H1 (cell line): ENCODE measurements around the gene PTMA. TPM values are rescaled to one million over a fixed set of nuclear protein-coding genes. Genes with fewer than 3 reads are reported as not detected.

Source experiments
- CTCF ChIA-PET: fragments of 300-600 bp; sonication (Branson Sonifier 250); formaldehyde crosslinking; loops from one replicate; lab custom pipeline; 2021; ENCODE audit not compliant: partially characterized antibody; lab: Charles Lee
- POLR2A ChIA-PET: fragments of 300-600 bp; sonication (Branson Sonifier 250); formaldehyde crosslinking; loops from one replicate; lab custom pipeline; 2021; ENCODE audit warnings: inconsistent platforms; ENCODE audit not compliant: partially characterized antibody; lab: Charles Lee
- DNase-seq, 2 experiments: peaks; one replicate each; pipeline versions ENCODE4 v3.0.0 to v3.0.0-alpha.2; 2010 to 2022; ENCODE audit warnings: low spot score in 2 of 2, low read depth in 1 of 2, mixed read lengths in 1 of 2
- FAIRE-seq: peaks from 2 replicates; lab custom pipeline; 2011; peaks lifted over from hg19 to GRCh38; lab: Jason Lieb, UNC
- H2AFZ ChIP-seq: 2 replicates; pipeline ENCODE4 v1.8.1; 2012; ENCODE audit warnings: low read length, inconsistent platforms
- H2AK5ac ChIP-seq: 2 replicates; pipeline ENCODE4 v1.6.1; 2013; ENCODE audit warnings: low read depth, low read length
- H2BK120ac ChIP-seq: replicated peaks from 2 replicates; pipeline ENCODE3; 2013; ENCODE audit warnings: low read depth, low read length, inconsistent platforms
- H2BK12ac ChIP-seq: 2 replicates; pipeline ENCODE4 v1.6.1; 2013; ENCODE audit warnings: low read depth, low read length
- H2BK15ac ChIP-seq: 2 replicates; pipeline ENCODE4 v1.6.1; 2013; ENCODE audit warnings: low read length
- H2BK20ac ChIP-seq: 2 replicates; pipeline ENCODE4 v1.6.1; 2013; ENCODE audit warnings: low read length
- H2BK5ac ChIP-seq: 2 replicates; pipeline ENCODE4 v1.6.1; 2013; ENCODE audit warnings: low read depth, low read length
- H3K14ac ChIP-seq: 2 replicates; pipeline ENCODE4 v1.6.1; 2013; ENCODE audit warnings: inconsistent platforms; ENCODE audit not compliant: insufficient read length
- H3K18ac ChIP-seq: 2 replicates; pipeline ENCODE4 v1.6.1; 2013; ENCODE audit warnings: low read length; ENCODE audit errors: extremely low read depth
- H3K23ac ChIP-seq: 2 replicates; pipeline ENCODE4 v1.6.1; 2013; ENCODE audit warnings: inconsistent platforms; ENCODE audit not compliant: insufficient read length
- H3K23me2 ChIP-seq: 2 replicates; pipeline ENCODE4 v1.6.1; 2013; ENCODE audit warnings: low read depth, low read length
- H3K27ac ChIP-seq: 2 replicates; pipeline ENCODE4 v1.6.1; 2011; ENCODE audit warnings: low read depth, low read length, inconsistent platforms
- H3K27me3 ChIP-seq, 4 experiments: replicated peaks in 1 of 4; 1 replicate in 1 of 4; 2 replicates in 3 of 4; pipeline versions ENCODE4 v1.6.1 to v1.8.1; 2011 to 2013; ENCODE audit warnings: low read length in 3 of 4, mild to moderate bottlenecking in 3 of 4, inconsistent platforms in 2 of 4, mixed read lengths in 2 of 4, moderate library complexity in 1 of 4; ENCODE audit not compliant: control insufficient read depth in 3 of 4, insufficient read depth in 3 of 4; ENCODE audit errors: extremely low read depth in 1 of 4
- H3K36me3 ChIP-seq, 4 experiments: 2 replicates each; pipeline versions ENCODE4 v1.6.1 to v1.8.1; 2011 to 2013; ENCODE audit warnings: mild to moderate bottlenecking in 4 of 4, low read length in 3 of 4, moderate library complexity in 2 of 4, control low read depth in 1 of 4, inconsistent platforms in 1 of 4; ENCODE audit not compliant: insufficient read depth in 4 of 4, control insufficient read depth in 2 of 4
- H3K4ac ChIP-seq: replicated peaks from 2 replicates; pipeline ENCODE3; 2013; ENCODE audit warnings: low read length, low read depth, mixed read lengths, inconsistent platforms; ENCODE audit not compliant: insufficient read length
- H3K4me1 ChIP-seq, 4 experiments: replicated peaks in 1 of 4; 1 replicate in 1 of 4; 2 replicates in 3 of 4; pipeline versions ENCODE4 v1.6.1 to v1.8.1; 2011 to 2013; ENCODE audit warnings: low read length in 3 of 4, inconsistent platforms in 2 of 4, mixed read lengths in 1 of 4; ENCODE audit not compliant: insufficient read depth in 4 of 4, control insufficient read depth in 3 of 4
- H3K4me2 ChIP-seq, 2 experiments: 2 replicates each; pipeline versions ENCODE4 v1.6.1 to v1.8.1; 2011 to 2013; ENCODE audit warnings: low read depth in 2 of 2, low read length in 2 of 2, control low read depth in 1 of 2, inconsistent platforms in 1 of 2, mild to moderate bottlenecking in 1 of 2; ENCODE audit not compliant: insufficient read depth in 1 of 2
- H3K4me3 ChIP-seq, 4 experiments: fragments of 200-600, 300-600 bp in 1 of 4; sonication (generic), shearing (Covaris generic), sonication (Bioruptor Twin) in 1 of 4; 2 replicates each; pipeline versions ENCODE4 v1.5.1 to v1.8.1; 2011 to 2016; ENCODE audit warnings: low read length in 4 of 4, low read depth in 3 of 4, control low read depth in 2 of 4, inconsistent platforms in 2 of 4, mild to moderate bottlenecking in 2 of 4, mixed read lengths in 1 of 4, moderate library complexity in 1 of 4; ENCODE audit not compliant: insufficient read depth in 2 of 4; ENCODE audit errors: extremely low read depth in 1 of 4
- H3K56ac ChIP-seq: replicated peaks from 2 replicates; pipeline ENCODE3; 2013; ENCODE audit warnings: low read depth, mild to moderate bottlenecking, mixed read lengths, low read length, inconsistent platforms; ENCODE audit not compliant: insufficient read length
- H3K79me1 ChIP-seq: 2 replicates; pipeline ENCODE4 v1.6.1; 2013; ENCODE audit warnings: low read depth, low read length, control low read depth
- H3K79me2 ChIP-seq, 2 experiments: 2 replicates each; pipeline versions ENCODE4 v1.6.1 to v1.8.1; 2012 to 2013; ENCODE audit warnings: low read length in 2 of 2, mild to moderate bottlenecking in 2 of 2, inconsistent platforms in 1 of 2; ENCODE audit not compliant: insufficient read depth in 2 of 2, control insufficient read depth in 1 of 2
- H3K9ac ChIP-seq, 4 experiments: replicated peaks in 1 of 4; 1 replicate in 1 of 4; 2 replicates in 3 of 4; pipeline versions ENCODE4 v1.6.1 to v1.8.1; 2011 to 2013; ENCODE audit warnings: low read depth in 3 of 4, low read length in 3 of 4, control low read depth in 2 of 4, mild to moderate bottlenecking in 2 of 4, moderate library complexity in 2 of 4, inconsistent platforms in 1 of 4; ENCODE audit errors: extremely low read depth in 1 of 4
- H3K9me3 ChIP-seq, 2 experiments: 2 replicates each; pipeline versions ENCODE4 v1.6.1 to v1.8.1; 2012 to 2013; ENCODE audit warnings: mild to moderate bottlenecking in 2 of 2, moderate library complexity in 2 of 2, control low read depth in 1 of 2, inconsistent platforms in 1 of 2, low read depth in 1 of 2, low read length in 1 of 2, mixed read lengths in 1 of 2; ENCODE audit not compliant: insufficient read depth in 2 of 2
- H4K20me1 ChIP-seq, 2 experiments: replicated peaks in 1 of 2; 2 replicates each; pipeline versions ENCODE3 to v1.8.1; 2011 to 2013; ENCODE audit warnings: inconsistent platforms in 2 of 2, low read length in 2 of 2, mild to moderate bottlenecking in 1 of 2; ENCODE audit not compliant: insufficient read depth in 2 of 2, control insufficient read depth in 1 of 2
- H4K5ac ChIP-seq: 2 replicates; pipeline ENCODE4 v1.6.1; 2013; ENCODE audit warnings: low read length, low read depth, mixed read lengths, inconsistent platforms; ENCODE audit not compliant: insufficient read length
- H4K8ac ChIP-seq: 2 replicates; pipeline ENCODE4 v1.8.0; 2013; ENCODE audit warnings: mild to moderate bottlenecking, moderate library complexity, low read length, inconsistent platforms; ENCODE audit not compliant: insufficient read depth; ENCODE audit errors: extremely low read depth
- H4K91ac ChIP-seq: replicated peaks from 2 replicates; pipeline ENCODE3; 2013; ENCODE audit warnings: low read length, mixed read lengths, inconsistent platforms; ENCODE audit not compliant: insufficient read length
- EGR1 ChIP-seq: IDR thresholded peaks from 2 replicates; pipeline ENCODE4 v1.6.1; 2011; ENCODE audit warnings: low read depth, low read length, borderline replicate concordance
- HDAC2 ChIP-seq, 2 experiments: fragments of 300-600 bp in 1 of 2; sonication (generic) in 1 of 2; IDR thresholded peaks; 2 replicates each; pipeline ENCODE4 v1.6.1; 2011 to 2012; ENCODE audit warnings: low read depth in 2 of 2, low read length in 2 of 2, mild to moderate bottlenecking in 2 of 2, moderate library complexity in 2 of 2, borderline replicate concordance in 1 of 2, inconsistent platforms in 1 of 2
- KDM1A ChIP-seq: fragments of 200-600, 300-600 bp; sonication (generic); IDR thresholded peaks from 2 replicates; pipeline ENCODE4 v1.7.1; 2016; ENCODE audit warnings: mild to moderate bottlenecking, low read length, borderline replicate concordance
- POU5F1 ChIP-seq: IDR thresholded peaks from 2 replicates; pipeline ENCODE4 v1.6.1; 2011; ENCODE audit warnings: low read depth, mild to moderate bottlenecking, low read length, moderate library complexity
- SP1 ChIP-seq: IDR thresholded peaks from 2 replicates; pipeline ENCODE4 v1.6.1; 2011; ENCODE audit warnings: low read depth, low read length
- WGBS, 2 experiments: shearing (Covaris generic) in 1 of 2; methylation state at CpG; one replicate each; pipeline versions ENCODE4 v1.1.6 to v1.1.7; 2013 to 2015; ENCODE audit warnings: low lambda C conversion rate in 2 of 2, mixed read lengths in 2 of 2, inconsistent platforms in 1 of 2, low coverage in 1 of 2, missing lambda C conversion rate in 1 of 2; ENCODE audit not compliant: insufficient replicate concordance in 2 of 2, insufficient coverage in 1 of 2, insufficient read length in 1 of 2; ENCODE audit errors: extremely low coverage in 1 of 2, missing lambda C conversion rate in 1 of 2; 5-methylcytosine and 5-hydroxymethylcytosine counted together
- polyA plus RNA-seq, 7 experiments: library from polyadenylated mRNA; depleted of rRNA in 3 of 7; stranded (reverse) in 5 of 7; unstranded in 2 of 7; fragments of >200 nt in 5 of 7; fragments of 200-250 nt in 2 of 7; gene quantifications; 1 replicate in 5 of 7; 2 replicates in 1 of 7; 4 replicates in 1 of 7; pipeline versions ENCODE4 v1.2.1 to v1.2.3, GENCODE V29; 2011 to 2013; ENCODE audit warnings: missing spikeins in 2 of 7, mixed read lengths in 2 of 7
- total RNA-seq: library from RNA; stranded (reverse); fragmentation: NEBNext Ultra II Directional; extraction: Animal tissue kit (Norgen Biotek cat#: 25700); gene quantifications from 2 replicates; pipeline ENCODE4 v1.2.1, GENCODE V29; 2021

PTMA gene
- total and polyA plus RNA-seq, 2 of the 8 experiments (the other 6 are each of a cell fraction or from before 2014, with no cell fraction given), result 683 to 2,680 TPM

- no peak overlapping the region for H3K14ac ChIP-seq
- no peaks in the 10 kb centered on the region for H3K9me3 ChIP-seq
- H3K27ac ChIP-seq, result peak overlapping the region; percentile 46; the same call in 1 of the 2 replicates
- H3K4me1 ChIP-seq, result peaks cover 4 to 39% (median 19%) of the 10 kb centered on the region in 4 experiments
- peak overlapping the region; percentile 98 for H4K91ac ChIP-seq
- peak overlapping the region; percentile 43 to 72 for H3K4me2 ChIP-seq
- H4K8ac ChIP-seq, result peak overlapping the region; percentile 96
- 0 out of 2 replicates have a peak overlapping the region, but pooled peaks have one; percentile 7 for H2BK5ac ChIP-seq
- DNase-seq (no peak), FAIRE-seq (peak; percentile 19)
- H2BK15ac ChIP-seq, result peak overlapping the region; percentile 89
- ChIA-PET CTCF (interaction anchor here (1.0 to 31.4 kb wide), 10 partner anchors 12 to 78 kb away, joined by 3 to 555 read pairs (median 37); partner anchors contain the start of gene PTMA), POLR2A (interaction anchor here (1.2 to 27.8 kb wide), 11 partner anchors 9 to 103 kb away, joined by 3 to 1080 read pairs (median 10); partner anchors contain the start of gene PTMA)
- peak overlapping the region in 2 of 4 experiments; percentile 29 to 54; a peak in 3 of 8 replicates for H3K4me3 ChIP-seq
- peaks cover 0 to 1% of the 10 kb centered on the region in 2 experiments for H4K20me1 ChIP-seq
- 92% methylated on average over 3 of the region's 4 CpGs; no CpG with 5 or more reads in 1 of the 2 experiments for WGBS, 2 experiments
- peak overlapping the region; percentile 91; the same call in 1 of the 2 replicates for H2BK12ac ChIP-seq
- H3K79me1 ChIP-seq, result no peaks in the 10 kb centered on the region
- no peaks in the 10 kb centered on the region for H3K36me3 ChIP-seq
- H3K23me2 ChIP-seq, result no peaks in the 10 kb centered on the region; the same call in 1 of the 2 replicates
- no peaks in the 10 kb centered on the region for H3K27me3 ChIP-seq
- no peak overlapping the region for H3K56ac ChIP-seq
- TF ChIP-seq KDM1A (peak; percentile 98), SP1 (0 out of 2 replicates have a peak, but pooled peaks have one; percentile 6), EGR1 (no peak), HDAC2 (IDR thresholded peaks at IDR 0.05; ENCODE audit: borderline replicate concordance in 1 of 2, low read depth in 2 of 2, low read length in 2 of 2) (peak in 1 of 2 experiments; percentile 95; a peak in 1 of 4 replicates), POU5F1 (no peak)
- no peaks in the 10 kb centered on the region for H3K79me2 ChIP-seq
- no peak overlapping the region for H3K23ac ChIP-seq
- no peak overlapping the region for H4K5ac ChIP-seq
- peak overlapping the region; percentile 89; the same call in 1 of the 2 replicates for H2AK5ac ChIP-seq
- no peak overlapping the region for H3K4ac ChIP-seq
- no peak overlapping the region for H2BK20ac ChIP-seq
- 0 out of 2 replicates have a peak overlapping the region, but pooled peaks have one; percentile 98 for H3K18ac ChIP-seq
- H3K9ac ChIP-seq, result peak overlapping the region in 3 of 4 experiments; percentile 51 to 62 (median 59); a peak in 4 of 7 replicates
- H2BK120ac ChIP-seq, result no peak overlapping the region
- H2AFZ ChIP-seq, result no peak overlapping the region
Measured at GRCh38 chr2:231687961-231688360, 20.4 kb upstream of the PTMA start.
